Activated CD8-positive, alpha-beta T cell treated with anti-CD3 and anti-CD28 coated beads for 36 hours (primary cell): Measurements from ENCODE around the gene PLEKHA7. TPM values are rescaled to one million over a fixed set of nuclear protein-coding genes. Genes with fewer than 3 reads are reported as not detected.

ENCODE experiments used
- ATAC-seq: fragments of 200-7000 bp; cut with Tn5 transposase; one replicate; pipeline ENCODE4 v1.10.0; 2021; ENCODE audit warnings: mild to moderate bottlenecking, moderate library complexity
- CTCF ChIA-PET: fragments of 350-600 bp; sonication (Branson Sonifier 250); formaldehyde crosslinking; loops from one replicate; lab custom pipeline; 2021; ENCODE audit warnings: antibody characterized with exemption; lab: Charles Lee
- POLR2A ChIA-PET: fragments of 350-600 bp; sonication (Branson Sonifier 250); formaldehyde crosslinking; loops from one replicate; lab custom pipeline; 2021; ENCODE audit warnings: antibody characterized with exemption; lab: Charles Lee
- DNase-seq: peaks from one replicate; pipeline ENCODE4 v3.0.0-alpha.2; 2020
- H3K27ac Mint-ChIP-seq: one replicate; pipeline ENCODE4 v1.8.0; 2021; ENCODE audit warnings: mild to moderate bottlenecking, mixed read lengths
- H3K27me3 Mint-ChIP-seq: one replicate; pipeline ENCODE4 v1.8.0; 2021; ENCODE audit warnings: mixed read lengths
- H3K36me3 Mint-ChIP-seq: one replicate; pipeline ENCODE4 v1.8.0; 2021; ENCODE audit warnings: low read depth, mixed read lengths
- H3K4me1 Mint-ChIP-seq: one replicate; pipeline ENCODE4 v1.8.0; 2021; ENCODE audit warnings: low read depth, mixed read lengths
- H3K4me3 Mint-ChIP-seq: one replicate; pipeline ENCODE4 v1.8.0; 2021; ENCODE audit warnings: mild to moderate bottlenecking, moderate library complexity, mixed read lengths
- H3K9me3 Mint-ChIP-seq: one replicate; pipeline ENCODE4 v1.8.0; 2021; ENCODE audit warnings: mixed read lengths
- intact Hi-C: fragments of 100-400 bp; cut with micrococcal nuclease; formaldehyde crosslinking; loops from one replicate; pipeline ENCODE4 v1.10.0; 2022
- total RNA-seq, 2 experiments: library from RNA; stranded (reverse); gene quantifications; one replicate each; pipeline ENCODE4 v1.2.3, GENCODE V29; 2021
- TF ChIP-seq, protein P1 (sequence below): fragments of 200-600 bp; IDR thresholded peaks from one replicate; pipeline ENCODE4 v1.8.0; 2022; ENCODE audit warnings: antibody characterized with exemption, mild to moderate bottlenecking

Gene PLEKHA7
- total RNA-seq, 2 experiments from 2014 or later = 6.0 to 6.6 TPM

DNA sequence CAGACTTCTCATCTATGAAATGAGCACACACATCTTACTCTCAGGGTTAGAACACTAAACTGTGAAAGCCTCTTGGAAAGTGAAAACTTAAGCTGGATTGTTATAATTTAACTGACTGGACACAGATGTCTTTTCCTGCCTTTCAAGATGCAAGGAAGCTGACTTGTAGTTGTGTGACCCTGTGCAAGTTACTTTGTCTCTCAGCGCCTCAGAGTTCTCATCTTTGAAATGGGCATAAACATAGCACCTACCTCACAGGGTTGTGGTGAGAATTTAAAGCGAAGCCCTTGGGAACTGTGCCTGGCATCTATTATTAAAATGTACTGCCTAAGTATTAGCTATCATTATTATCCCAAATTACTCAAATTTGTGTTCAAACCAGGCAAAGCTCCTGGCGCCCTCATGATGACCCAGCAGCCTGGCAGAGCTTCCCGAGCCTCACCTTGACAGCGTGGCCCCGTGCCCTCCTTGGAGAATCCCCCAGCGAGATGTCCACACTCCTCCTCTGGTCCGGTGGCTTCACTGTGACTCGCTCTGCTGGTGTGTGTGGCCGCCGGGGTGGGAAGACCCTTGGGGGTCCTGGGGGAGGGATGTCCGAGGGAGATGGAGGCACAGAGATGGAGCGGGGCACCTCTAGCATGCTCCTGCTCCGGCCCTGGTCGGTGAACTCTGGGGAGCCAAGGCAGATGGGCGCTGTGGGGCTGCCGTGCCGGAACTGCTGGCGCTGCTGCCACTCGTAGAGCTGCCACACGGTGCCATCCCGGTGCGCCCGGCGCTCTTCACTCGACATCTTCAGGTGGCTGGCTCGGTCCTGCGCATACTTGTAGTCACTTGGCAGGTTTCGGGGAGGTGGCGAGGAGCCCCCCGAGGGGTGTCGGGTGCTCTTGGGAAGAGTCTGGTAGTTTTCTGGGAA lies 197.6 kb downstream of the PLEKHA7 start:
- H3K4me1 Mint-ChIP-seq = peaks cover 4% of the 10 kb centered on the region
- ATAC-seq (no peak), DNase-seq (no peak)
- ChIA-PET CTCF (no interaction called here), POLR2A (no interaction called here)
- TF ChIP-seq, protein P1, sequence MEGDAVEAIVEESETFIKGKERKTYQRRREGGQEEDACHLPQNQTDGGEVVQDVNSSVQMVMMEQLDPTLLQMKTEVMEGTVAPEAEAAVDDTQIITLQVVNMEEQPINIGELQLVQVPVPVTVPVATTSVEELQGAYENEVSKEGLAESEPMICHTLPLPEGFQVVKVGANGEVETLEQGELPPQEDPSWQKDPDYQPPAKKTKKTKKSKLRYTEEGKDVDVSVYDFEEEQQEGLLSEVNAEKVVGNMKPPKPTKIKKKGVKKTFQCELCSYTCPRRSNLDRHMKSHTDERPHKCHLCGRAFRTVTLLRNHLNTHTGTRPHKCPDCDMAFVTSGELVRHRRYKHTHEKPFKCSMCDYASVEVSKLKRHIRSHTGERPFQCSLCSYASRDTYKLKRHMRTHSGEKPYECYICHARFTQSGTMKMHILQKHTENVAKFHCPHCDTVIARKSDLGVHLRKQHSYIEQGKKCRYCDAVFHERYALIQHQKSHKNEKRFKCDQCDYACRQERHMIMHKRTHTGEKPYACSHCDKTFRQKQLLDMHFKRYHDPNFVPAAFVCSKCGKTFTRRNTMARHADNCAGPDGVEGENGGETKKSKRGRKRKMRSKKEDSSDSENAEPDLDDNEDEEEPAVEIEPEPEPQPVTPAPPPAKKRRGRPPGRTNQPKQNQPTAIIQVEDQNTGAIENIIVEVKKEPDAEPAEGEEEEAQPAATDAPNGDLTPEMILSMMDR = no peak
- intact Hi-C loops = no loop called here
- no peak overlapping the region for H3K4me3 Mint-ChIP-seq
- H3K27me3 Mint-ChIP-seq = peaks cover 3% of the 10 kb centered on the region
- no peaks in the 10 kb centered on the region for H3K9me3 Mint-ChIP-seq
- H3K27ac Mint-ChIP-seq = no peak overlapping the region
- H3K36me3 Mint-ChIP-seq = no peaks in the 10 kb centered on the region

DNA sequence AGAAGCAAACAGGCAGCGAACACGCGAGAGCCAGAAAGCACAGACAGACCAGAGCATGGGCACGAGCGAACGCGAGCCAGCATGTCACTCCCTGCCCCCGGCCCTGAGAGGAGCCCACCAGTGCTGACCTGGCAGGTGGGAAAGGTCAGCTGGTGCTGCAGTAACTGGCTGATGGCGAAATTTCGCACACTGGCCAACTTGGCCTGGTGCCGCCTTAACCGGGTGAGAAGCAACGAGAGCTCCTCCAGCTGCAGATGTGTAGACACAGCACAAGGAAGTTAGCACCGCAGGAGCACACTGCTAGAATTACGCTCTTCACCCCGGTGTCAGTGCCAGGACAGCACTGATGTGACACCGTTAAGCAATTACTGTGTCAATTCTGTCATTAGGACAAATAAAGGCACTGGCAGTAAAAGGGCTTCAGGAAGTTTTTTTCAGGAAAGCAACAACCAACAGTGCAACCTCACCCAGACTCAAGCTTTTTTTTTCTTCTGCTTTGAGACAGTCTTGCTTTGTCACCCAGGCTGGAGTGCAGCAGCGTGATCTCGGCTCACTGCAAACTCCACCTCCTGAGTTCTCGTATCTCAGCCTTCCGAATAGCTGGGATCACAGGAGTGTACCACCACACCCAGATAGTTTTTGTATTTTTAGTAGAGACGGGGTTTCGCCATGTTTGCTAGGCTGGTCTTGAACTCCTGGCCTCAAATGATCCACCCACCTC lies 199.0 kb downstream of the PLEKHA7 start:
- Mint-ChIP-seq H3K36me3 (no peaks in the 10 kb centered on the region), H3K9me3 (no peaks in the 10 kb centered on the region), H3K4me1 (no peaks in the 10 kb centered on the region), H3K4me3 (no peak overlapping the region), H3K27ac (no peak overlapping the region), H3K27me3 (no peaks in the 10 kb centered on the region)
- ChIA-PET POLR2A (no interaction called here), CTCF (no interaction called here)
- ATAC-seq (no peak), DNase-seq (no peak)
- TF ChIP-seq, protein P1 = no peak
- intact Hi-C loops = no loop called here

DNA sequence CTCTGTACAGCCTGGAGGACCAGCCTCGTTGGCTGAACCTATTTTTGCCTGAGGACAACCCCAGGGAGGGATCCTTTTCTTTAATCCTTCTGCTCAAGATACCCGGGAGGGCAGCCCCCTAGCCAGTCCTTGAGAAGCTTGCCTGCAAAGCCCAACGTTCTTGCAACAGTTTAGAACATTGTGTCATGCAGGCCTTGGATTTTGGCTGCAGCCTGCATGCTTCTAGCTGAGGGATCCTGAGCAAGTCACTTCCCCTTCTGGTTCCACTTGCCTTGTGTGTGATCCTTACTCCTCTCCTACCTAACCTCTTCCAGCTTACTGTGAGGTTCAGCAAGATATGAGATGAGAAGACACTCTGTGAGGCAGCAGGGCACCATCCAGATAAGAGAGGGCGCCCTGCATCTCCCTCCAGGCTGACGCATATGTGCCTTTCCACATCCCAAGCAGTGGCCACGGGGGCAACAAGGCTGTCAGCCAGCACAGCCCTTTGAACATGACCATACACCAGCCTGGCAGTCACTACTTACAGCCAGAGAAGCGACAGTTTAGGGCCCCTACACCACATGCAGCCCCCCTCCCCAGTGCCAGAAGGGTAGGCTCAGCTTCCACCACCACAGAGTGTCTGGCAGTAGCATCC lies 199.7 kb downstream of the PLEKHA7 start:
- H3K27ac Mint-ChIP-seq = no peak overlapping the region

DNA sequence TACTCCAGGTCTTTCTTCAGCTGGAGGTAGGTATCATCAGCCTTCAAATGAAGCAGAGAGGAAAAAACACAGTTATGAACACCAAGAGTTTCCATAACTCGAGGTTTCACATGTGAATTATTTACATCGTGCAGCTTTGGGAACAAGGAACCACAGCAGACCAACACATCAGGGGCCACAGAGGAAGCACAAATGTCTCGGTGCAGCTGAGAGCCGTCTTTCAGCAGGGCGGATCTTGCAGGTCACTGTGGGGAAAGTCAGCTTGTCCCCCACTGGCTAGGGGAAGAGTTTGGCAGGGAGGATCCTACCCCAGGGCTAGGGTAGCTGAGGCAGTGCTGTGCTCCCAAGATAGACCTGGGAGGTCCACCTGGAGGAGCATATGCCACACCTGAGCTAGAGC lies 201.1 kb downstream of the PLEKHA7 start:
- intact Hi-C loops = no loop called here
- H3K4me3 Mint-ChIP-seq = no peak overlapping the region

More for the DNA sequence above, 199.7 kb downstream of the PLEKHA7 start:
- H3K27me3 Mint-ChIP-seq = no peaks in the 10 kb centered on the region
- H3K36me3 Mint-ChIP-seq = no peaks in the 10 kb centered on the region
- ChIA-PET CTCF (interaction anchor here (1.1 kb wide), 1 partner anchor 27 kb away, joined by 3 read pairs; no protein-coding TSS in a partner anchor), POLR2A (no interaction called here)
- H3K9me3 Mint-ChIP-seq = no peaks in the 10 kb centered on the region
- TF ChIP-seq, protein P1 = no peak
- DNase-seq (no peak), ATAC-seq (no peak)
- intact Hi-C loops = no loop called here
- no peak overlapping the region for H3K4me3 Mint-ChIP-seq
- no peaks in the 10 kb centered on the region for H3K4me1 Mint-ChIP-seq

More for the DNA sequence above, 201.1 kb downstream of the PLEKHA7 start:
- Mint-ChIP-seq H3K9me3 (no peaks in the 10 kb centered on the region), H3K27me3 (no peaks in the 10 kb centered on the region), H3K36me3 (no peaks in the 10 kb centered on the region), H3K27ac (no peak overlapping the region), H3K4me1 (no peaks in the 10 kb centered on the region)
- ChIA-PET POLR2A (no interaction called here), CTCF (interaction anchor here (0.9 kb wide), 1 partner anchor 27 kb away, joined by 4 read pairs; no protein-coding TSS in a partner anchor)
- DNase-seq (no peak), ATAC-seq (no peak)
- TF ChIP-seq, protein P1 = no peak
